Bone marrow (tissue), 2 donors: ENCODE results near the gene ZNF346.

Experiments
- DNase-seq, 2 donors: peaks; one replicate each; lab custom pipeline; 2025; lab: John Stamatoyannopoulos, UW

Gene ZNF346

DNA sequence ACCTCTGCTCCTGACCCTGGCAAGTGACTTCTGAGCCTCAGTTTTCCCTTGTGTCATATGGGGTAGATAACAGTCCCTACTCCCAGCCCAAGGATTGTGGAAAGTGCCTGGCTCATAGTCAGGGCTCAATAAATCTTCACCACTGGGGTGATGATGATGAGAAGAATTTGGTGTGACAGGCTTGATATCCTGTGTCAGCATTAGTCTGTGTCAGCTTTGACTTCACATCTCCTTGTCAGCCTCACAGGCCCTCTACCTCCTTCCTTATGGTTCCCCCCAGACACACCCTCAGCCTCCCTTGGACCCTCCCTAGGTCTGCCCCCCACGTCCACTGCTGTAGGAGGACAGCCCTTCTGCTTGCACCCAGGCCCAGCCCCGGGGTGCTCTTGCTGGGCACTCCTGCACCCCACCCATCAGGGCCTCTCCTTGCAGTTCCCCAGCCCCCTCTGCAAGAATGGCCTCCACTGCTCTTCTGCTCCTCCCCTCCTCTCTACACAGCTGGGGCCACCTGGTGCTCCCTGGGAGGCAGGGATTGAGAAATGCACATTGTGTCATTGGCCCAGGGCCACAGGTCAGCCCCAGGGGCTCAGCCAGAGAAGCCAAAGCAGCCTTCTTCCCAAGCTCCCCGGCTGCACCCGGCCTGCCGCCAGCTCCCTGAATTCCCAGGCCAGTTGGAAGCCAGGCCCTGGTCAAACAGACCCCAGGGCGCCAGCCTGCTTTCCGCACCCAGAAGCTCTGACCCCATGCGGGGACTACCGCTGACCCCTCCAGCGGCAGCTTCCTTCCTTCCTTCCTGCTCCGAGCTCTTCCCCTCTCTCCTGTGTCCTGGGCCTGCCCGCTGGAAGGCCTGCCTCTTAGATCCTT is 72.0 kb downstream of the ZNF346 start:
- DNase-seq, result no peak

DNA sequence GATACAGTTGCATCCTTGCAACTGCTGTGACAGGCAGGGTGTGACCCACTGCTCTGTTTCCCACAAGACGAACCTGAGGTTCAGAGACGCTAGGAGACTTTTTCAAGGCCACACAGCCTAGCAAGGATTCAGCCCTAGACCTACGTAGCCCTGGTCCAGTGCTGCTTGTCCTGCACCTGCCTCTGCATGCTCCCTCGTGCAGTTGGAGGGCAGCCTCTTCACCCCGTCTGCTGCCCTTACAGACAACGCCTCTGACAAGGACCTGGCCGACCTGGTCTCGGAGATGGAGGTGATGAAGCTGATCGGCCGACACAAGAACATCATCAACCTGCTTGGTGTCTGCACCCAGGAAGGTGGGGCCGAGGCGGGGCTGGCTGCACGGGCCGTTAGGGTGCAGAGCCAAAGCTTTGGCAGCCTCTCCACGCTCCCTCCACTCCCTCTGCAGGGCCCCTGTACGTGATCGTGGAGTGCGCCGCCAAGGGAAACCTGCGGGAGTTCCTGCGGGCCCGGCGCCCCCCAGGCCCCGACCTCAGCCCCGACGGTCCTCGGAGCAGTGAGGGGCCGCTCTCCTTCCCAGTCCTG is 72.7 kb downstream of the ZNF346 start:
- DNase-seq, result no peak

GRCh38 chr5:177096162-177097015 is 73.9 kb downstream of the ZNF346 start:
- DNase-seq, result no peak

DNA sequence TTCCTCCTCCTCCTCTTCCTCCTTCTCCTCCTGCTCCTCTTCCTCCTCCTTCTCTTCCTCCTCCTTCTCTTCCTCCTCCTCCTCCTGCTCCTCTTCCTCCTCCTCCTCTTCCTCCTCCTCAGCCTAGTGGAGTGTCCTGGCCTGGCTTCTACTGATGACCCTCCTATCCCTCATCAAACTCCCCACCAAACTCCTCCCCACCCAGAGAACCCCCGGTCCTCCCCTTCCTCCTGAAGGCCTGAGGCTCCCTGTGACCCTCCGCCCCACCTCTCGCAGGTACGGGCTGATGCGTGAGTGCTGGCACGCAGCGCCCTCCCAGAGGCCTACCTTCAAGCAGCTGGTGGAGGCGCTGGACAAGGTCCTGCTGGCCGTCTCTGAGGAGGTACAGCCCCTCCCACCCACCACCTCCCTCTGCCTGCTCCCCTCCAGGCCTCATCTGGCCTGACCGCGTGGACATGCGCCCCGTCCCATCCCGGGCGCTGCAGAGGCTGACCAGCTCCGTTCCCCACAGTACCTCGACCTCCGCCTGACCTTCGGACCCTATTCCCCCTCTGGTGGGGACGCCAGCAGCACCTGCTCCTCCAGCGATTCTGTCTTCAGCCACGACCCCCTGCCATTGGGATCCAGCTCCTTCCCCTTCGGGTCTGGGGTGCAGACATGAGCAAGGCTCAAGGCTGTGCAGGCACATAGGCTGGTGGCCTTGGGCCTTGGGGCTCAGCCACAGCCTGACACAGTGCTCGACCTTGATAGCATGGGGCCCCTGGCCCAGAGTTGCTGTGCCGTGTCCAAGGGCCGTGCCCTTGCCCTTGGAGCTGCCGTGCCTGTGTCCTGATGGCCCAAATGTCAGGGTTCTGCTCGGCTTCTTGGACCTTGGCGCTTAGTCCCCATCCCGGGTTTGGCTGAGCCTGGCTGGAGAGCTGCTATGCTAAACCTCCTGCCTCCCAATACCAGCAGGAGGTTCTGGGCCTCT is 74.8 kb downstream of the ZNF346 start:
- no peak for DNase-seq

GRCh38 chr5:177098120-177098469 is 75.6 kb downstream of the ZNF346 start:
- DNase-seq, result no peak

- DNase-seq, result no peak
These were observed 76.1 kb downstream of the ZNF346 start for GRCh38 chr5:177098470-177099141.

DNA sequence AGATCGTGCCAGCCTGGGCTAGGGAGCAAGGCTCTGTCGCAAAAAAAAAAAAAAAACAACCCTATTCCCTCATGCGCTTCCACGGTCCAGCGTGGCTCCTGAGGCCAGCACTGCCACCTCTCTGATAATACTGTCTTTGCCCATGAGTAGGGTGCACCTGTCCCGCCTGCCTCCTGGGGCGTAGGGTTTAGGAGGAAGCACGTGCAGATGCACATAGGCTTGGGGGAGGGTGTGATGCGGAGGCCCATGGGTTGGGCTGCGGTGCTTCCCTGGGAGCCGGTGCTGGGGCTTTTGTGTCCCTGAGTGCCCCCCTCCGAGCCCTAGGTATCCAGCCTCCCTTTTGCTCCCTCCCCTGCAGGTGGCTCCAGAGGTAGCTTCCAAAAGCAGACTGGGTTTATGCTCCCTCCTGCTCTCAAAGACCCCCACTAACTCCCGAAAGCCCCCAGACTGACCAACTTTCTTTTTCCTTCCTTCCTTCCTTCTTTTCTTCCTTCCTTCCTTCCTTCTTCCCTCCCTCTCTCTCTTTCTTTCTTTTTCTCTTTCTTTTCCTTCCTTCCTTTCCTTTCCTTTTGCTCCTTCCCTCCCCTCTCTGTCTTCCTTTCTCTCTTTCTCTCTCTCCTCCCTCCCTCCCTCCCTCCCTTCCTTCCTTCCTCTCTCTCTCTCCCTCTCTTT is 77.1 kb downstream of the ZNF346 start:
- DNase-seq, result no peak

DNA sequence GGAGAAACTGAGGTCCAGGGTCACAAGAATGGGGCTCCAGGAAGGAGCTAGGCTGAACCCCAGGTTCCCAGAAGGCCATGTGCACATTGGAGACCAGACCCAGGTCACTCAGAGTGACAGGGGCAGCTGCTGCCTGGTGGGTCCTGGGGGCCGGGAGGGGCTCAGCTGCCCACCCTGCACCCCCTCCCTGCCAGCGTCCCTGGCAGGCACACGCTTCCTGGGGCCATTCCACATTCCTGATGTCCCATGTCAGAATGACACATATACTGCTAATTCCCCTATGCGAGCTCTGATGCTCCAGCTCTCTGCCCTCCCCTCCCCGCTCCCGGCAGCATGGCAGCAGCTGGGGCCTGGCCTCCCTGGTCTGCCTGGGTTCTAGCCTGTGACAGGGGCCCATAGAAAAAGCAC is 78.2 kb downstream of the ZNF346 start:
- DNase-seq, result no peak

DNA sequence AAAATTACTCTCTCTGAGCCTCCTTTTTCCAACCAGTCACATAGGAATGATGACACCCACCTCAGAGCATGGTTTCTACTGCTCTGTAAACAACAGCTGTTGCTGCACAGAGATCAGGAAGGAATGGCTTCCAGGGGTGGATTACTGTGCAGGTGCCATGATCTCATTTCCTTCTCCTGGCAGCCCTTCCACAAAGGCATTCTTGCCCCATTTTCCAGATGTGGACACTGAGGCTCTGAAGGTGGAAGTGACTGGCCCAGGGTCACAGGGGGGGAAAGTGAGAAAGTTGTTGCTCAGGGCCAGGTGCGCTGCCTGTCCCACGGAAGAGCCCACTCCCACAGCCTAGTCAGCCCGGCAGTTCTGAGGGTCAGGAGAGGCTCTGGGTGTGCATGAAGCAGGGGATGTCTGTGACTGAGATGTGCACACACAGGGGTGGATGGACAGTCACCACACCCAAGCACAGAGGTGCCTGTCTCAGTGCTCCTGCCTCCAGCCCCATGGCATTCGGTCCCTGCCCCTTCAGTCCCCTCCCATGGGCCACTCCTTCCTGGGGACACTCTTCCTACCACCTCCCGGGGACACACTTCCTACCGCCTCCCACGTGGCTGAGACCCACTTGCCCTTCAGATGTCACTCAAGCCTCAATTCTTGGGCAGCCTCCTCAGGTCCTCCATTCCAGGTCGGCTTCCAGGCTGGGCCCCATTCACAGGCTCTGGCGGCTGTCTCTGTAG is 81.2 kb downstream of the ZNF346 start:
- DNase-seq, result no peak

- no peak for DNase-seq
These were observed 83.4 kb downstream of the ZNF346 start for GRCh38 chr5:177105691-177106476.

DNA sequence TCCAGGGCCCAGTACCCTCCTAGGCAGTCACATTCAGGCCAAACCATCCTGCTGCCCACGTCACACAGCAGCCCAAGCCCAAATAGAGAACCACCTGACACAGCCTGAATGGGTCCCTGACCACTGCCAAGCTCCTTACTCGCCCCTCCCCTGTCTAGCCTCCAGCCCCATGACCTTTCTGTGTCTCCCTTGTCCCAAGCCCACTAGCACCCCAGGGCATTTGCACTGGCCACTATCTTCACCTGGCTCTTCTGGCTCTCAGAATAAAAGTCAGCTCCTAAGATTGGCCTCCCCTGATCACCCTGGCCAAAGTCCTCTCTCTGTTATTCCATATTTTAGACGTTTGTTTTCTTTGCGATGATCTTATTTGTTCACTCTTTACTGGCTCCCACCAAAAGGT is 84.7 kb downstream of the ZNF346 start:
- no peak for DNase-seq

DNA sequence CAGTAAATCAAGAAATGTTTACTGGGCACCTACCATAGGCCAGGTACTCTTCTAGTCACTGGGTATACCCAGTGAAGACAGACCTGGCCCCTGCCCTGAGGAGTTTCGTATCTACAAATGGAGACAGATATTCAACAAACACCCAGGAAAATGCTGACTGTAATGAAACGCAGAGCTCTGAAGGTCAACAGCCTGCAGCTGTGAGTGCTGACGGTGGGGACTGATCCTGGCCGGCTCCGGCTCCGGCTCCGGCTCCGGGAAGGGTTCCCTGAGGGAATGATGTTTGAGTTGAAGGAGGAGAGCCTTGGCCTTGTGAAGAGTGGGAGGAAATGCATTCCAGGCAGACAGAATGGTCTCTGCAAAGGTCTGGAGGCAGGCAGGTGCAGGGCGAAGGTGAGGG is 87.3 kb downstream of the ZNF346 start:
- no peak for DNase-seq

DNA sequence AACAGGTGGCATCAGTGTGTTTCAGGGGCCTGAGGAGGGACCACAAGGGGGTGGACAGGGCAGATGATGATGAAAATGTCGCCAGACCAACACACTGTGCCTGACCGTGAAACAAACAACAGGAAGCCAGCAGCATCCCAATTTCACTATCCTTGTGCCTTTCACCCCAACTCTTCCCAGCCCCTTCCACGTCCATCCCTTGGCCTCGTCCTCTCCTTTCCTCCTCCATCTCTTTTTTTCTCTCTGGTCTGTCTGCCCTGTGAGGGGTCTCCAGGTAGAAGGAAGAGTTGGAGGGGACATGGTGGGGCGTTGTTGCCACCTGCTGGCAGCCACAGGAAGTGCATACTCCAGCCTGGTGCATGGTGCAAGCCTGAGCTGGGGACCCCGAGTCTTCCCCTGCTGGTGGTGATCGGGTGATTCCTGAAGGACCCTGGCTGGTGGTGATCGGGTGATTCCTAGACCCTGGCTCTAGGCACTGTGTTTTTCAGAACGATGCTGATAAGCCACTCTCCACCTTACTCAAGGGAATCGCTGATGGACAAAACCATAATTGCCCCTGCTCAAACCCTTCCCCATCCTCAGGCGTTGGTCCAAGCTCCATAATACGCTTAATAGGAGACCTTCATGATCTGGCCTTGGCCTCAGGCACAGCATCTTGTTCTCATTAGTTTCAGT is 89.4 kb downstream of the ZNF346 start:
- DNase-seq, result peak; percentile 16 to 47

GRCh38 chr5:177112589-177113220 is 90.2 kb downstream of the ZNF346 start:
- no peak for DNase-seq

- DNase-seq, result peak; percentile 43 to 73
These were observed 91.3 kb downstream of the ZNF346 start for GRCh38 chr5:177113566-177114424.

DNA sequence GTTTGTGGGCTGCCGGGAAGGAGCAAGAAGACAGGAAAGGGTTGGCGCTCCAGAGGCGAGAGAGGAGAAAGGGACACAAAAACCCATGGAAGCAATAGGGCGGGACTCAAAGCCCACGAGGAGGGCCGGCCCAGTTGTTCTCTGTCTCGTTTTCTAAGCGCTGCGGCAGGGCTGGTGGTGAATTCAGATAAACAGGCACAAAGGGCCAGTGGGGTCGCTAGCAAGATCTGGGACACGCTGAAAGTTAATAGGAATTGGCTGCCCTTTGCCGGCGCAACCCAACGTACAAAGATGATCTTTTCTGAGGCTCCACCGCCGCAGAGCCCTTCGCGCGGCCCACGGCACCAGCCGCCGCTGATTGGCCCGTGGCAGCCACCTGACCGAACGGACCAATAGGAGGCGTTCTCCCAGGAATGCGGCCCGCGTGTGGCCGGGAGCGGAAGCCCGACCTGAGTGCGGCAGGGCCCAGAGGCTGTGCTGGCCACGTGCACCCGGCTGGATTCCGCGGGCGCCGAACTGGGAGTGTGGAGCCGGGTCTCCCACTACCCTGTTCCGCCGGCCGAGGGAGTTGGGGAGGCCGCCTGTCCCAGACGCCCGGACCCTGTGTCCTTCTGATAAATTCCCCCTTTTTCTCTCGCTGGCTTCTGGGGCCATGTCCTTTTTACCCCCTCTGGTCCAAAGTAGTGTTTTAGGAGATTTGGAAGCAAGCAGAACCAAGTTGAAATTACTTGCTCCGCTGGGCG is 94.3 kb downstream of the ZNF346 start:
- peak in 1 of 2 donors; percentile 17 for DNase-seq
